HCT116 (cell line): ENCODE data around the gene HMBS. TPM values are rescaled to one million over a fixed set of nuclear protein-coding genes. Genes with fewer than 3 reads are reported as not detected.
A peak's percentile ranks its signal among the peaks of the same experiment; 100 is the strongest.

Experiments used
- ATAC-seq: fragments of 200-7000 bp; cut with Tn5 transposase; 2 replicates; pipeline ENCODE4 v1.9.1; 2020; ENCODE audit warnings: mild to moderate bottlenecking, moderate library complexity
- BruUV-seq: library from RNA; stranded (reverse); fragments of 400-500 nt; replicated peaks from 2 replicates; lab custom pipeline; 2021; lab: Mats Ljungman, UMichigan
- CTCF ChIA-PET: fragments of 300-600 bp; sonication (Branson Sonifier 250); formaldehyde crosslinking; loops from one replicate; lab custom pipeline; 2021; ENCODE audit warnings: antibody characterized with exemption; lab: Charles Lee
- POLR2A ChIA-PET: fragments of 300-600, 350-600 bp; sonication (Branson Sonifier 250); formaldehyde crosslinking; loops from one replicate; lab custom pipeline; 2021; ENCODE audit warnings: antibody characterized with exemption; lab: Charles Lee
- RAD21 ChIA-PET, 2 experiments: fragments of 300-600 bp; sonication (Branson Sonifier 250); formaldehyde crosslinking; loops; one replicate each; lab custom pipeline; 2023; ENCODE audit warnings: low total read pairs in 2 of 2; ENCODE audit not compliant: uncharacterized antibody in 2 of 2, unreplicated experiment in 2 of 2, low non-redundant PET in 1 of 2; lab: Charles Lee
- DNase-seq: peaks from one replicate; pipeline ENCODE4 v3.0.0-alpha.2; 2010; ENCODE audit warnings: low read depth, low spot score
- H2AFZ ChIP-seq: fragments of 200-600 bp; shearing (Covaris generic), sonication (generic); 2 replicates; pipeline ENCODE4 v1.6.1; 2017; ENCODE audit warnings: low read depth, mixed run types, mixed read lengths, antibody characterized with exemption, low read length; ENCODE audit not compliant: poor library complexity, severe bottlenecking
- H3K27ac ChIP-seq: 2 replicates; pipeline ENCODE4 v1.5.1; 2012; ENCODE audit warnings: low read depth, low read length
- H3K27me3 ChIP-seq: fragments of 200-600 bp; sonication (generic); 2 replicates; pipeline ENCODE4 v1.6.1; 2016; ENCODE audit warnings: mixed run types, low read length, mixed read lengths; ENCODE audit not compliant: insufficient read depth
- H3K36me3 ChIP-seq, 2 experiments: fragments of 200-500 bp in 1 of 2; fragments of 200-600 bp in 1 of 2; sonication (Bioruptor generic) in 1 of 2; sonication (generic) in 1 of 2; 2 replicates each; pipeline versions ENCODE4 v1.5.1 to v1.6.1; 2014 to 2016; ENCODE audit warnings: low read length in 2 of 2, inconsistent platforms in 1 of 2, mixed read lengths in 1 of 2, mixed run types in 1 of 2; ENCODE audit not compliant: insufficient read depth in 2 of 2, control insufficient read depth in 1 of 2
- H3K4me1 ChIP-seq, 2 experiments: fragments of 200-600 bp in 1 of 2; sonication (generic) in 1 of 2; 2 replicates each; pipeline versions ENCODE4 v1.5.1 to v1.6.1; 2012 to 2017; ENCODE audit warnings: low read length in 2 of 2, inconsistent platforms in 1 of 2, mild to moderate bottlenecking in 1 of 2, mixed read lengths in 1 of 2, mixed run types in 1 of 2, moderate library complexity in 1 of 2; ENCODE audit not compliant: insufficient read depth in 2 of 2, control insufficient read depth in 1 of 2
- H3K4me2 ChIP-seq: fragments of 200-600 bp; sonication (generic); 2 replicates; pipeline ENCODE4 v1.6.1; 2017; ENCODE audit warnings: mixed run types, low read length, mixed read lengths
- H3K4me3 ChIP-seq, 2 experiments: fragments of 200-600 bp in 1 of 2; sonication (generic) in 1 of 2; replicated peaks in 1 of 2; 2 replicates each; pipeline ENCODE4 v1.5.1; 2011 to 2016; ENCODE audit warnings: low read length in 2 of 2, control low read depth in 1 of 2, low read depth in 1 of 2, mild to moderate bottlenecking in 1 of 2, mixed read lengths in 1 of 2, mixed run types in 1 of 2
- H3K79me2 ChIP-seq: fragments of 200-600 bp; sonication (generic); 2 replicates; pipeline ENCODE4 v1.6.1; 2017; ENCODE audit warnings: mild to moderate bottlenecking, mixed run types, low read length, moderate library complexity, mixed read lengths; ENCODE audit not compliant: insufficient read depth
- H3K9ac ChIP-seq: fragments of 200-600 bp; sonication (generic); 2 replicates; pipeline ENCODE4 v1.6.1; 2016; ENCODE audit warnings: low read length, mixed read lengths
- H3K9me2 ChIP-seq: fragments of 200-600 bp; sonication (generic), shearing (Covaris generic); 2 replicates; pipeline ENCODE4 v1.6.1; 2017; ENCODE audit warnings: mixed run types, mild to moderate bottlenecking, moderate library complexity; ENCODE audit not compliant: insufficient read depth
- H3K9me3 ChIP-seq, 2 experiments: fragments of 200-500 bp in 1 of 2; fragments of 200-600 bp in 1 of 2; sonication (Bioruptor generic) in 1 of 2; sonication (generic) in 1 of 2; 2 replicates each; pipeline ENCODE4 v1.6.1; 2014 to 2017; ENCODE audit warnings: low read length in 2 of 2, mixed read lengths in 2 of 2, inconsistent platforms in 1 of 2, low read depth in 1 of 2, mild to moderate bottlenecking in 1 of 2, mixed run types in 1 of 2, moderate library complexity in 1 of 2; ENCODE audit not compliant: control insufficient read depth in 1 of 2, insufficient read depth in 1 of 2
- H4K20me1 ChIP-seq: fragments of 200-600 bp; sonication (generic), shearing (Covaris generic); 2 replicates; pipeline ENCODE4 v1.6.1; 2017; ENCODE audit warnings: mixed run types, mild to moderate bottlenecking, moderate library complexity; ENCODE audit not compliant: insufficient read depth
- EZH2 ChIP-seq: fragments of 200-600 bp; sonication (generic); IDR thresholded peaks from 2 replicates; pipeline ENCODE4 v1.6.1; 2017; ENCODE audit warnings: antibody characterized with exemption, mixed run types
- POLR2A ChIP-seq: IDR thresholded peaks from 2 replicates; pipeline ENCODE4 v1.7.0; 2011; ENCODE audit warnings: borderline replicate concordance; ENCODE audit not compliant: insufficient read depth, insufficient read length; ENCODE audit errors: extremely low read depth
- ZFX ChIP-seq: fragments of 450-650 bp; IDR thresholded peaks from 2 replicates; pipeline ENCODE4 v1.6.1; 2017
- intact Hi-C: fragments of 100-400 bp; cut with micrococcal nuclease; formaldehyde crosslinking; loops from 2 replicates; pipeline ENCODE4 v1.10.0; 2022
- total RNA-seq: library from RNA; stranded (reverse); gene quantifications from one replicate; pipeline ENCODE4 v1.2.1, GENCODE V29; 2021; ENCODE audit not compliant: unreplicated experiment
- TF ChIP-seq, protein P1 (sequence below), 3 experiments: fragments of 200-600 bp in 1 of 3; sonication (generic) in 1 of 3; IDR thresholded peaks in 2 of 3; conservative IDR thresholded peaks in 1 of 3; 2 replicates each; pipeline ENCODE4 v1.5.1; 2012 to 2017; ENCODE audit warnings: low read depth in 2 of 3, low read length in 2 of 3, antibody characterized with exemption in 1 of 3, borderline replicate concordance in 1 of 3, control low read depth in 1 of 3, mild to moderate bottlenecking in 1 of 3, mixed read lengths in 1 of 3, mixed run types in 1 of 3, moderate library complexity in 1 of 3; ENCODE audit not compliant: insufficient read depth in 1 of 3

The HMBS gene
- total RNA-seq, 1 experiment from 2014 or later: 69.0 TPM

DNA sequence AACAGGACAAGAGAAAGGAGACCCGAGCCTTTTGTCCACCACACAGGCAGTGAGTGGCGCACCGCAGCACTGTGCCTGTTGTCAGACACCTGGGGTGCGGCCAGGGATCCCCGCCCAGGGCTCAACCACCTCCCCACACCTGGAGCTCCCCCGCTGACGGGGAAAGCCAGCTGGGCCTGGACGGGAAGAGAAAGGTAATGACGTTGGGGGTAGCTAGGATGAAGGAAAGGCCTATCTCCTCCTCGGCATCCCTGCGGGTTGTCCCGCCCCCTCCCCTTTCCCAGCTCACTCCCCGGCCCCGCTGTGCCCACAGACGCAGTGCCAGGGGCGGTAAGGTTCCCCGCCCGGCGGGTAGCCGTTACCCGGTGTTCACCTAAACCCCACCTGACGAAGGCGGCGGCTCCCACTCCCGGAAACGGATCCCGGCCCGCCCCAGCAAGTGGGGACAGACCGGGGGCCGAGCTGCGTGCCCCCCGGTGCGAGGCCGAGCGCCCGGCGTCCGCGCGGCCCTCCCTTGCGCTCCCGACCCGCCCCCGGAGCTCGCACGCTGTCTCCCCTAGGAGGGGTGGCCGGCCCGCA lies 28.2 kb upstream of the HMBS start:
- BruUV-seq: no TSS peak
- Histone ChIP-seq H3K27me3 (no peaks in the 10 kb centered on the region), H4K20me1 (no peaks in the 10 kb centered on the region), H3K4me1 (peaks cover 3 to 16% of the 10 kb centered on the region in 2 experiments; a peak in 3 of 4 replicates), H3K4me3 (peak overlapping the region; percentile 67 to 96), H3K9ac (peak overlapping the region; percentile 95), H3K4me2 (peak overlapping the region; percentile 78), H3K9me3 (no peaks in the 10 kb centered on the region), H3K27ac (peak overlapping the region; percentile 68), H3K36me3 (peaks cover 24 to 26% of the 10 kb centered on the region in 2 experiments; a peak in 3 of 4 replicates), H2AFZ (no peak overlapping the region), H3K9me2 (no peaks in the 10 kb centered on the region), H3K79me2 (peaks cover 19% of the 10 kb centered on the region)
- intact Hi-C loops: loop anchor here (1.0 kb wide), 1 partner anchor 325 kb away; the partner anchor contains the start of gene USP2
- POLR2A ChIA-PET: interaction anchor here (1.0 to 1.7 kb wide), 5 partner anchors 11 to 282 kb away, joined by 3 to 6 read pairs (median 3); partner anchors contain the start of gene DPAGT1
- RAD21 ChIA-PET: interaction anchor here in 1 of 2 experiments (0.8 kb wide), 1 partner anchor 11 kb away, joined by 3 read pairs; the partner anchor contains the start of gene VPS11
- DNase-seq: no peak
- CTCF ChIA-PET: interaction anchor here (0.8 to 2.0 kb wide), 5 partner anchors 11 to 367 kb away, joined by 3 to 9 read pairs (median 3); partner anchors contain the start of gene VPS11
- peak; percentile 46 for ATAC-seq
- peak; percentile 72; the same call in 1 of the 2 replicates for TF ChIP-seq ZFX
- TF ChIP-seq, protein P1, sequence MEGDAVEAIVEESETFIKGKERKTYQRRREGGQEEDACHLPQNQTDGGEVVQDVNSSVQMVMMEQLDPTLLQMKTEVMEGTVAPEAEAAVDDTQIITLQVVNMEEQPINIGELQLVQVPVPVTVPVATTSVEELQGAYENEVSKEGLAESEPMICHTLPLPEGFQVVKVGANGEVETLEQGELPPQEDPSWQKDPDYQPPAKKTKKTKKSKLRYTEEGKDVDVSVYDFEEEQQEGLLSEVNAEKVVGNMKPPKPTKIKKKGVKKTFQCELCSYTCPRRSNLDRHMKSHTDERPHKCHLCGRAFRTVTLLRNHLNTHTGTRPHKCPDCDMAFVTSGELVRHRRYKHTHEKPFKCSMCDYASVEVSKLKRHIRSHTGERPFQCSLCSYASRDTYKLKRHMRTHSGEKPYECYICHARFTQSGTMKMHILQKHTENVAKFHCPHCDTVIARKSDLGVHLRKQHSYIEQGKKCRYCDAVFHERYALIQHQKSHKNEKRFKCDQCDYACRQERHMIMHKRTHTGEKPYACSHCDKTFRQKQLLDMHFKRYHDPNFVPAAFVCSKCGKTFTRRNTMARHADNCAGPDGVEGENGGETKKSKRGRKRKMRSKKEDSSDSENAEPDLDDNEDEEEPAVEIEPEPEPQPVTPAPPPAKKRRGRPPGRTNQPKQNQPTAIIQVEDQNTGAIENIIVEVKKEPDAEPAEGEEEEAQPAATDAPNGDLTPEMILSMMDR (IDR thresholded peaks at IDR 0.05 in 2 of 3, conservative IDR thresholded peaks at IDR 0.05 in 1 of 3; ENCODE audit: borderline replicate concordance in 1 of 3, insufficient read depth in 1 of 3, low read depth in 2 of 3, low read length in 2 of 3): no peak
- no peak for TF ChIP-seq EZH2
- TF ChIP-seq POLR2A: no peak
